DOHH2 (cell line): ENCODE results near the gene HIBCH.

Source experiments
- EZH2phosphoT487 ChIP-seq: fragments of 200-600 bp; sonication (generic); IDR thresholded peaks from 2 replicates; pipeline ENCODE4 v1.6.1; 2017; ENCODE audit warnings: borderline replicate concordance, mild to moderate bottlenecking, antibody characterized with exemption, low read length, moderate library complexity, mixed read lengths
- TF ChIP-seq, protein P1 (sequence below): fragments of 200-600 bp; sonication (generic); IDR thresholded peaks from one replicate; pipeline ENCODE4 v1.5.1; 2014; ENCODE audit warnings: antibody characterized with exemption, mild to moderate bottlenecking, low read depth, low read length; ENCODE audit not compliant: poor library complexity, severe bottlenecking

- TF ChIP-seq, protein P1, sequence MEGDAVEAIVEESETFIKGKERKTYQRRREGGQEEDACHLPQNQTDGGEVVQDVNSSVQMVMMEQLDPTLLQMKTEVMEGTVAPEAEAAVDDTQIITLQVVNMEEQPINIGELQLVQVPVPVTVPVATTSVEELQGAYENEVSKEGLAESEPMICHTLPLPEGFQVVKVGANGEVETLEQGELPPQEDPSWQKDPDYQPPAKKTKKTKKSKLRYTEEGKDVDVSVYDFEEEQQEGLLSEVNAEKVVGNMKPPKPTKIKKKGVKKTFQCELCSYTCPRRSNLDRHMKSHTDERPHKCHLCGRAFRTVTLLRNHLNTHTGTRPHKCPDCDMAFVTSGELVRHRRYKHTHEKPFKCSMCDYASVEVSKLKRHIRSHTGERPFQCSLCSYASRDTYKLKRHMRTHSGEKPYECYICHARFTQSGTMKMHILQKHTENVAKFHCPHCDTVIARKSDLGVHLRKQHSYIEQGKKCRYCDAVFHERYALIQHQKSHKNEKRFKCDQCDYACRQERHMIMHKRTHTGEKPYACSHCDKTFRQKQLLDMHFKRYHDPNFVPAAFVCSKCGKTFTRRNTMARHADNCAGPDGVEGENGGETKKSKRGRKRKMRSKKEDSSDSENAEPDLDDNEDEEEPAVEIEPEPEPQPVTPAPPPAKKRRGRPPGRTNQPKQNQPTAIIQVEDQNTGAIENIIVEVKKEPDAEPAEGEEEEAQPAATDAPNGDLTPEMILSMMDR: no peak
- TF ChIP-seq EZH2phosphoT487: no peak
Observed at GRCh38 chr2:190271783-190272456, 47.7 kb downstream of the HIBCH start.
